Thoracic aorta (tissue), 2 donors: ENCODE measurements around the gene COL25A1. TPM values are rescaled to one million over a fixed set of nuclear protein-coding genes. Genes with fewer than 3 reads are reported as not detected.

Source experiments
- ATAC-seq: fragments of 150-250 bp; one replicate; pipeline ENCODE4 v1.8.0; 2017; ENCODE audit warnings: low read depth; ENCODE audit not compliant: insufficient number of reproducible peaks, low FRiP score
- DNase-seq: peaks from one replicate; pipeline ENCODE4 v3.0.0-alpha.2; 2020; ENCODE audit warnings: low spot score
- H3K27ac ChIP-seq, 2 donors: fragments of 200-600 bp; sonication (generic); 1 replicate in 1 of 2; 2 replicates in 1 of 2; pipeline ENCODE4 v1.5.1; 2016; ENCODE audit warnings: mild to moderate bottlenecking in 2 of 2, moderate library complexity in 2 of 2
- H3K27me3 ChIP-seq: fragments of 200-600 bp; sonication (generic); replicated peaks from 2 replicates; pipeline ENCODE4 v1.6.0; 2016; ENCODE audit warnings: mild to moderate bottlenecking; ENCODE audit not compliant: insufficient read depth
- H3K36me3 ChIP-seq: fragments of 200-600 bp; sonication (generic); one replicate; pipeline ENCODE4 v1.5.1; 2016
- H3K4me1 ChIP-seq, 2 donors: fragments of 200-600 bp; sonication (generic); 1 replicate in 1 of 2; 2 replicates in 1 of 2; pipeline versions ENCODE4 v1.5.1 to v1.6.0; 2016; ENCODE audit warnings: low read depth in 2 of 2, mild to moderate bottlenecking in 1 of 2; ENCODE audit not compliant: control insufficient read depth in 1 of 2
- H3K4me3 ChIP-seq: fragments of 200-600 bp; sonication (generic); 2 replicates; pipeline ENCODE4 v1.5.1; 2016; ENCODE audit warnings: mild to moderate bottlenecking
- H3K9me3 ChIP-seq: fragments of 200-600 bp; sonication (generic); 2 replicates; pipeline ENCODE4 v1.5.1; 2016
- total RNA-seq, 2 donors: library from RNA; depleted of rRNA; stranded (reverse); fragments of >200 nt; gene quantifications; one replicate each; pipeline versions ENCODE4 v1.1.0 to v1.2.3, GENCODE V29; 2016
- TF ChIP-seq, protein P1 (sequence below): fragments of 200-600 bp; sonication (generic); IDR thresholded peaks from one replicate; pipeline ENCODE4 v1.5.1; 2019; ENCODE audit warnings: antibody characterized with exemption

COL25A1 gene
- total RNA-seq, 2 donors from 2014 or later: 0.42 to 0.81 TPM

DNA sequence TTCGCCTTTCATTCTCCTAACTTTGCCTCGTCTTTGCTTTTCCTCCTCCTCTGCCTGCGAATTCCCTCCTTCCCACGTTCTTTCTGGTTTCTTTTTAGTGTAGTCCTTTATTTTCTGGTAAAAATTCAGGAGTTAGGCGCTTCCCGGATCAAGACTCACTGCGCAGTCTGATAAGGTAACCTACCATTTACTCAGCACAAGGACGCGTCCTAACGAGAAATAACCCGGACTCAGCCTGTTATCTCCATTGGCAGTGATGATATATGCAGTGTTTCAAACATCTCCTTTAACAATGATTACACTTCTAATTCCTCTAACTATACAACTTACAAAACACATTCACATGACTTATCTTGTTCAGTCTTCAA lies 539.2 kb downstream of the COL25A1 start:
- ATAC-seq (no peak), DNase-seq (no peak)
- TF ChIP-seq, protein P1, sequence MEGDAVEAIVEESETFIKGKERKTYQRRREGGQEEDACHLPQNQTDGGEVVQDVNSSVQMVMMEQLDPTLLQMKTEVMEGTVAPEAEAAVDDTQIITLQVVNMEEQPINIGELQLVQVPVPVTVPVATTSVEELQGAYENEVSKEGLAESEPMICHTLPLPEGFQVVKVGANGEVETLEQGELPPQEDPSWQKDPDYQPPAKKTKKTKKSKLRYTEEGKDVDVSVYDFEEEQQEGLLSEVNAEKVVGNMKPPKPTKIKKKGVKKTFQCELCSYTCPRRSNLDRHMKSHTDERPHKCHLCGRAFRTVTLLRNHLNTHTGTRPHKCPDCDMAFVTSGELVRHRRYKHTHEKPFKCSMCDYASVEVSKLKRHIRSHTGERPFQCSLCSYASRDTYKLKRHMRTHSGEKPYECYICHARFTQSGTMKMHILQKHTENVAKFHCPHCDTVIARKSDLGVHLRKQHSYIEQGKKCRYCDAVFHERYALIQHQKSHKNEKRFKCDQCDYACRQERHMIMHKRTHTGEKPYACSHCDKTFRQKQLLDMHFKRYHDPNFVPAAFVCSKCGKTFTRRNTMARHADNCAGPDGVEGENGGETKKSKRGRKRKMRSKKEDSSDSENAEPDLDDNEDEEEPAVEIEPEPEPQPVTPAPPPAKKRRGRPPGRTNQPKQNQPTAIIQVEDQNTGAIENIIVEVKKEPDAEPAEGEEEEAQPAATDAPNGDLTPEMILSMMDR: no peak
- peaks cover 0 to 5% of the 10 kb centered on the region in 2 donors for H3K4me1 ChIP-seq
- H3K4me3 ChIP-seq: peak overlapping the region; percentile 70
- no peaks in the 10 kb centered on the region for H3K36me3 ChIP-seq
- no peak overlapping the region for H3K27ac ChIP-seq
- H3K9me3 ChIP-seq: no peaks in the 10 kb centered on the region
- no peaks in the 10 kb centered on the region for H3K27me3 ChIP-seq

DNA sequence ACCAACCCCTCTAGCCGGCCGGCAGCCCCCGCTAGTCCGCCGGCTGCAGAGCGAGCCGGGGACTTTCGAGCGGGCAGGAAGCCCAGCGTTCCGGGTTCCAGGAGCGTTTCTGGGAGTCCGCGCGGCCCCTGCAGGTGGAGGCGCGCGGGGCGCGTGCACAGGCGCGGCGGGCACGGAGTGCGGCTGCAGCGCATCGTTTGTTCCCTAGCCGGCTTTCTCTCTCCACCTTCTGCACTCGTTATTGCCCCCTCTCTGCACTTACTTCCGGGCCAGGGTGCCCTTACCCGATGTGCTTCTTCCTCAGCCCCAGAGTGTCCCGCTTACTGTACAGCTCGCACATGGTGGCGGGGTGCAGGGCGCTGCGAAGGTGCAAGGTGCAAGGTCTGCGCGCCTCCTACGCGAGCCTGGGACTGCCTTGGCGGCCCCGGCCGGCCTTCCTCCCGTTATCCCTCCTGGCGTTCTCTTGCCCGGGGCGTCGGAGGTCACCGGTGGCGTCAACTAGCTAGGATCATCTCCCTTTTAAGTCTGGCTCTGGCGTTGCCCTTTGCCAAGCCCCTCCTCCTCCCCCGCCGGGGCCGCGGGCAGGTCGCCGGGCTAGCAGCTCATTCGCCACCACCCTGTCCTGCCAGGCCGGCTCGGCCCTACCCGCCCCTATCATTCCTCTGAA lies 539.8 kb downstream of the COL25A1 start, which contains the start of gene ETNPPL:
Gene ETNPPL (minus strand): TSS at position 495 of the 667 bp plus-strand sequence. CDS start 155 bp downstream, at position 340.
- Histone ChIP-seq H3K4me1 (peaks cover 0 to 5% of the 10 kb centered on the region in 2 donors), H3K36me3 (no peaks in the 10 kb centered on the region), H3K27ac (no peak within 1 kb of the TSS), H3K9me3 (no peaks in the 10 kb centered on the region), H3K27me3 (no peaks in the 10 kb centered on the region), H3K4me3 (peak within 1 kb of the TSS; percentile 70)
- ATAC-seq (peak; percentile 35), DNase-seq (no peak)
- TF ChIP-seq, protein P1: no peak

Other genes with a start within 250 kb of the COL25A1 start
- 10 to 100 TPM; 27.2 to 39.1 TPM for gene SEC24B, start 131.2 kb upstream of the COL25A1 start, total RNA-seq